Lower leg skin (tissue), 4 donors: Measurements from ENCODE around the gene CEP170B. TPM values are rescaled to one million over a fixed set of nuclear protein-coding genes. Genes with fewer than 3 reads are reported as not detected.

Experiments
- DNase-seq, 2 donors: peaks; one replicate each; pipeline ENCODE4 v3.0.0-alpha.2; 2019; ENCODE audit warnings: low spot score in 2 of 2
- H3K4me3 ChIP-seq: fragments of 200-600 bp; sonication (generic); 2 replicates; pipeline ENCODE4 v1.5.1; 2017; ENCODE audit warnings: mild to moderate bottlenecking, low read depth; ENCODE audit not compliant: poor library complexity, severe bottlenecking
- POLR2A ChIP-seq, 2 donors: fragments of 450-650 bp; IDR thresholded peaks; one replicate each; pipeline ENCODE4 v1.6.1; 2016 to 2017; ENCODE audit warnings: antibody characterized with exemption in 2 of 2, mild to moderate bottlenecking in 1 of 2, moderate library complexity in 1 of 2
- WGBS, 2 donors: methylation state at CpG; one replicate each; pipeline ENCODE4 v1.1.5; 2018; 5-methylcytosine and 5-hydroxymethylcytosine counted together
- intact Hi-C: fragments of 100-400 bp; cut with DNase I; formaldehyde crosslinking; loops from one replicate; pipeline ENCODE4 v1.15.0; 2023; ENCODE audit warnings: low total_unique reads
- total RNA-seq, 4 donors: library from RNA; depleted of rRNA; stranded (reverse); fragments of >200 nt; gene quantifications; one replicate each; pipeline ENCODE4 v1.1.0, GENCODE V29; 2016
- TF ChIP-seq, protein P1 (sequence below), 3 donors: fragments of 450-650 bp; IDR thresholded peaks; one replicate each; pipeline ENCODE4 v1.5.1; 2016; ENCODE audit warnings: antibody characterized with exemption in 3 of 3, mild to moderate bottlenecking in 3 of 3, moderate library complexity in 2 of 3

Gene CEP170B
- total RNA-seq, 4 donors from 2014 or later = 41.8 to 80.8 (median 58.5) TPM

GRCh38 chr14:104869669-104870367 lies 4.8 kb downstream of the CEP170B start:
- H3K4me3 ChIP-seq = no peak overlapping the region
- no peak for DNase-seq
- 92 to 97% methylated on average over 18 of the region's 18 CpGs for WGBS, 2 donors
- intact Hi-C loops = no loop called here
- no peak for TF ChIP-seq POLR2A (IDR thresholded peaks at IDR 0.05)
- TF ChIP-seq, protein P1, sequence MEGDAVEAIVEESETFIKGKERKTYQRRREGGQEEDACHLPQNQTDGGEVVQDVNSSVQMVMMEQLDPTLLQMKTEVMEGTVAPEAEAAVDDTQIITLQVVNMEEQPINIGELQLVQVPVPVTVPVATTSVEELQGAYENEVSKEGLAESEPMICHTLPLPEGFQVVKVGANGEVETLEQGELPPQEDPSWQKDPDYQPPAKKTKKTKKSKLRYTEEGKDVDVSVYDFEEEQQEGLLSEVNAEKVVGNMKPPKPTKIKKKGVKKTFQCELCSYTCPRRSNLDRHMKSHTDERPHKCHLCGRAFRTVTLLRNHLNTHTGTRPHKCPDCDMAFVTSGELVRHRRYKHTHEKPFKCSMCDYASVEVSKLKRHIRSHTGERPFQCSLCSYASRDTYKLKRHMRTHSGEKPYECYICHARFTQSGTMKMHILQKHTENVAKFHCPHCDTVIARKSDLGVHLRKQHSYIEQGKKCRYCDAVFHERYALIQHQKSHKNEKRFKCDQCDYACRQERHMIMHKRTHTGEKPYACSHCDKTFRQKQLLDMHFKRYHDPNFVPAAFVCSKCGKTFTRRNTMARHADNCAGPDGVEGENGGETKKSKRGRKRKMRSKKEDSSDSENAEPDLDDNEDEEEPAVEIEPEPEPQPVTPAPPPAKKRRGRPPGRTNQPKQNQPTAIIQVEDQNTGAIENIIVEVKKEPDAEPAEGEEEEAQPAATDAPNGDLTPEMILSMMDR (IDR thresholded peaks at IDR 0.05) = no peak

DNA sequence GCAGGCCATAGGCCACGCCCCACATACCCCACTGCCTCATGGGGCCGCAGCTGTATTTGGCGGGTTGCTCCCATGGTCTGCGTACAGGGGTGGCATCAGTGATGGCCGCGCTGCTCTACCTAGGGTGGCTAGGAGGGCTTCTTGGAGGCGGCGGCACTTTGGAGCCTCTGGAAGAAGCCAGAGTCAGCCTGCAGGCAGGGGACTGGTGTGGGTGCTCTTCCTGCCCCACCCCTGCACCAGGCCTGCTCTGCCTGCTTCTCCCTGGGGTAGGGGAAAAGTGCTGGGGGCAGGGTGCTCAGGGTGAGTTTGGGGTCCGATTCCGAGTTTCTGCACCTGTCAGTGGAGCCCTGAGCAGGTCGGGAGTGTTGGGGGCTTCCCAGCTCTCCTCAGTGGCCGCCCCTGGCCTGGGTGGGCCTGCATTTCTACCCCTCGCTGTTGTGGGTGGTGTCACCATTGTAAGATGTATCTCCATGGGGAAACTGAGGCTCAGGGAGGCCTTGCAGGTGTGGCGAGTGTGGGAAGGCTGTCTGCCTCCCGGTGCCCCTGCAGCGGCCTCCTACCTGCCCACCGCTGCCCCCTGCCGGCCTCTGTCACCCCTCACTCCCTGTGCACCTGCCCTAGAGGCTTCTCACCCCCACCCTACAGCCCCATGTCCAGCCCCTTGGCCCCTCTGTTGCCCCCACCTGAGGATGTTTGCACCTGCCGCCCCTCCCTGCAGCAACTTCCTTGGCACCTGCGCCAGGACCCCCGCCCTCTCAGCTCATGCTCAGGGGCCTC lies 5.5 kb downstream of the CEP170B start:
- 84 to 86% methylated on average over 19 to 21 of the region's 21 CpGs for WGBS, 2 donors

DNA sequence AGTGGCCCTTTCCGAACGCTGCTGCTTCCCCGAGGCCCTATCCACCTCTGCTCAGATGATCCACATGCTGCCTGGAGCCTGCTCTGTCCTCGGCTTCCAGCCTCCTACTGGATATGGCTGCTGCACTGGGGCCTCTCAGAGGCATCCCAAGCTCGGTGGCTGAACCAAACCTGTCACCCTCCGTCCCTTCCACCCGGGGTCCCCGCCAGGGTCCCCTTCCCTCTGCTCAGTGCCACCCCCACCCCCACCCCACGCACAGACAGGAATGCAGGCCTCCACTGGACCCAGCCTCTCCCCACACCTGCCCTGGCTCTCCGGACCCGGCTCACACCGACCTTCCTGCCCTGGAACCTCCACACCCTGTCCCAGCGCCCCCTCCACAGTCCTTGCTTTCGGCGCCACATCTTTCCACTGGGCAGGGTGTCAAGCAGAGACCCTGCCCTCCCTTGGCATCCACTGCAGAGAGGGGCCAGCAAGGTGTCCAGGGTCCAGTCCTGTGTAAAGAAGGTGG lies 6.1 kb downstream of the CEP170B start:
- 79 to 89% methylated on average over 9 to 15 of the region's 15 CpGs for whole genome bisulfite sequencing, 2 donors
- no peak overlapping the region for H3K4me3 ChIP-seq
- intact Hi-C loops = no loop called here
- DNase-seq = no peak
- no peak for TF ChIP-seq POLR2A (IDR thresholded peaks at IDR 0.05)
- TF ChIP-seq, protein P1 (IDR thresholded peaks at IDR 0.05) = no peak

More for the DNA sequence above, 5.5 kb downstream of the CEP170B start:
- TF ChIP-seq, protein P1 (IDR thresholded peaks at IDR 0.05) = no peak
- TF ChIP-seq POLR2A (IDR thresholded peaks at IDR 0.05) = no peak
- no peak overlapping the region for H3K4me3 ChIP-seq
- intact Hi-C loops = no loop called here
- DNase-seq = no peak

DNA sequence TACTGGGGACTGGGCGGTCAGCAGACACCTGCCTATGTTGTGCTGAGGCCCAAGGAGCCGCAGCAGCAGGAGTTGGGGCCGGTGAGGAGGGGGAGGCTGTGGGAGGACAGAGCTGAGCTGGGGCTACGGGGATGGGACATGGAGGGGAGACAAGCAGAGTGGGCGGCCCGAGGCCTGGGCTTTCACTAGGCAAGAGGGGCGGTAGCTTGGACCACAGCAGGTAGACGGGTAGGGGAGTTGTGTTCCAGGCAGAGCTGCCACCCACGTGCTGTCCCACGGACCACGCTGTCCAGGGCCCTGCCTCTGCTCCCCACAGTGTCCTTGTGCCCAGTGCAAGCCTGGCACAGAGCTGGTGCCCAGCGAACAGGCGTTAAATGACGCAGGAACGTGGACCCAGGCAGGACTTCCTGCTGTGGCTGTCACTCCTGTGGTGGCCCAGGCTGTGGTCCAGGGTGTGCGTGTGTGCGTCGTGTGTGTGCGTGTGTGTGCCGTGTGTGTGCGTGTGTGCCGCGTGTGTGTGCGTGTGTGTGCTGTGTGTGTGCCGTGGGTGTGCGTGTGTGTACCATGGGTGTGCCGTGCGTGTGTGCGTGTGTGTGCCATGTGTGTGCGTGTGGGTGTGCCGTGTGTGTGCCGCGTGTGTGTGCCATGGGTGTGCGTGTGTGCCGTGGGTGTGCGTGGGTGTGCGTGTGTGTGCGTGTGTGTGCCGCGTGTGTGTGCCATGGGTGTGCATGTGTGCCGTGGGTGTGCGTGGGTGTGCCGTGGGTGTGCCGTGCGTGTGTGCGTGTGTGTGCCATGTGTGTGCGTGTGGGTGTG lies 6.8 kb downstream of the CEP170B start:
- intact Hi-C loops = no loop called here
- TF ChIP-seq POLR2A (IDR thresholded peaks at IDR 0.05) = no peak
- TF ChIP-seq, protein P1 (IDR thresholded peaks at IDR 0.05) = no peak
- DNase-seq = no peak
- WGBS, 2 donors = 80 to 84% methylated on average over 19 to 45 of the region's 47 CpGs
- H3K4me3 ChIP-seq = no peak overlapping the region

DNA sequence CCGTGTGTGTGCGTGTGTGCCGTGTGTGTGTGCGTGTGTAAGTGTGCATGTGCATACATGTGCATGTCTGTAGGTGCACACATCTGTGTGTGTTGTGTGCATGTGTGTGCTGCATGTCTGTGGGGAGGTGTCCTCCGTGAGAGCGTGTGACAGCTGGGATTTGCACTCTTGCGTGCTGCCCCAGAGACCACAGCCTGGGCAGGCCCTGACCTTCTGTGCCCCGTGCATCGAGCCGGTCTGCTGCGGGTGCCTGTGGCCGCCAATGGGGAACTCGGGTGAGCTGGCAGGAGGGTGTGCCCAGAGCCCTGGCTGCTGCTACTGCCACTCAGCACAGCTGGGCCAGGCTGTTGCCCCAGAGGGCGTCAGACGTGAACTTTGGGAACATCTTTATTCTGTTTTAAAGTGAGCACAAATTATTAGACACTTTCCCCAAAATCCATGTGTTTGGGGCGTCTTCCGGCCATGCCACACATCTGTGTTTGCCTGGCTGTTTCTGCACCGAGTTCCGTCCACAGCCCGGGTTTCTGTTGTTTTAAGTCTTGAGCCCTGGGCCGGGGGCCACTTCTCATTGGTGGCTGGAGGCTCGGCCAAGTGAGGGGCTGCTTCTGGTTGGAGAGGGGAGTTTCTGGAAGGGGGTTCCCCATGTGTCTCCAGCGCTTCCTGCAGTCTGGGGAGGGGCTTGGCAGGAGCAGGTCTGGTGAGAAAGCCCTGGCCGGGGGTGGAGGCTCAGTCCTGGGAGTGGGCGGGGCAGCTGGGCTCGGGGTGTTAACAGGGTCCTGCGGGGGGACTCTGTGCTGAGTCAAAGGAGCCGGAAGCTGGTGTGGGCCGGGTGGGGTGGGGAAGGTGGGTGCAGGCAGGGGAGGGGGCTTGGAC lies 7.6 kb downstream of the CEP170B start:
- no peak overlapping the region for H3K4me3 ChIP-seq
- intact Hi-C loops = no loop called here
- no peak for DNase-seq
- TF ChIP-seq, protein P1 (IDR thresholded peaks at IDR 0.05) = no peak
- no peak for TF ChIP-seq POLR2A (IDR thresholded peaks at IDR 0.05)
- 16% methylated on average over 23 to 27 of the region's 29 CpGs for WGBS, 2 donors
